Caco-2 (cell line): Measurements from ENCODE around the gene PLS3. TPM values are rescaled to one million over a fixed set of nuclear protein-coding genes. Genes with fewer than 3 reads are reported as not detected.
"Not testable (repeated sequence)": the region's sequence is repeated elsewhere in the genome, so short reads cannot be mapped to it uniquely, and the experiment has no call there.

ENCODE experiments used
- BruUV-seq: library from RNA; stranded (reverse); fragments of 400-500 nt; replicated peaks from 2 replicates; lab custom pipeline; 2021; lab: Mats Ljungman, UMichigan
- CTCF ChIA-PET: fragments of 300-600 bp; sonication (Branson Sonifier 250); formaldehyde crosslinking; loops from one replicate; lab custom pipeline; 2022; ENCODE audit warnings: antibody characterized with exemption; lab: Charles Lee
- POLR2A ChIA-PET: fragments of 300-600 bp; sonication (Branson Sonifier 250); formaldehyde crosslinking; loops from one replicate; lab custom pipeline; 2022; ENCODE audit warnings: antibody characterized with exemption; lab: Charles Lee
- DNase-seq, 2 experiments: peaks; one replicate each; pipeline versions ENCODE4 v3.0.0 to v3.0.0-alpha.2; 2020 to 2022
- H3K27me3 ChIP-seq: replicated peaks from 2 replicates; pipeline ENCODE4 v1.6.0; 2011; ENCODE audit warnings: low read length; ENCODE audit not compliant: control insufficient read depth, insufficient read depth
- H3K36me3 ChIP-seq: 2 replicates; pipeline ENCODE4 v1.5.1; 2011; ENCODE audit warnings: low read length; ENCODE audit not compliant: control insufficient read depth, insufficient read depth
- H3K4me1 ChIP-seq: fragments of 250-450 bp; sonication (Bioruptor Pico); 2 replicates; pipeline ENCODE4 v1.5.1; 2020; ENCODE audit warnings: mild to moderate bottlenecking
- H3K4me3 ChIP-seq: 2 replicates; pipeline ENCODE4 v1.5.1; 2011; ENCODE audit warnings: low read depth, mild to moderate bottlenecking, control low read depth, low read length
- H3K9me3 ChIP-seq: fragments of 250-450 bp; sonication (Bioruptor Pico); 2 replicates; pipeline ENCODE4 v1.5.1; 2020; ENCODE audit warnings: mild to moderate bottlenecking, moderate library complexity
- H3K27ac Mint-ChIP-seq: one replicate; pipeline ENCODE4 v1.8.0; 2022; ENCODE audit warnings: mixed read lengths; ENCODE audit not compliant: unreplicated experiment
- H3K27me3 Mint-ChIP-seq: one replicate; pipeline ENCODE4 v1.8.0; 2022; ENCODE audit warnings: mixed read lengths; ENCODE audit not compliant: insufficient read depth, unreplicated experiment
- H3K36me3 Mint-ChIP-seq: one replicate; pipeline ENCODE4 v1.8.0; 2022; ENCODE audit warnings: mild to moderate bottlenecking, mixed read lengths; ENCODE audit not compliant: insufficient read depth, unreplicated experiment
- H3K4me1 Mint-ChIP-seq: one replicate; pipeline ENCODE4 v1.8.0; 2022; ENCODE audit warnings: low read depth, mixed read lengths; ENCODE audit not compliant: unreplicated experiment
- H3K4me3 Mint-ChIP-seq: one replicate; pipeline ENCODE4 v1.8.0; 2022; ENCODE audit warnings: mild to moderate bottlenecking, moderate library complexity, mixed read lengths; ENCODE audit not compliant: unreplicated experiment
- H3K9me3 Mint-ChIP-seq: one replicate; pipeline ENCODE4 v1.8.0; 2022; ENCODE audit warnings: mixed read lengths; ENCODE audit not compliant: unreplicated experiment
- intact Hi-C: fragments of 100-400 bp; cut with micrococcal nuclease; formaldehyde crosslinking; loops from one replicate; pipeline ENCODE4 v1.10.0; 2022; ENCODE audit not compliant: unreplicated experiment
- total RNA-seq: library from RNA; stranded (reverse); gene quantifications from 2 replicates; pipeline ENCODE4 v1.2.3, GENCODE V29; 2022
- TF ChIP-seq, protein P1 (sequence below), 2 experiments: fragments of 200-600 bp in 1 of 2; IDR thresholded peaks; 1 replicate in 1 of 2; 2 replicates in 1 of 2; pipeline versions ENCODE4 v1.5.1 to v1.8.0; 2011 to 2022; ENCODE audit warnings: antibody characterized with exemption in 1 of 2, control low read depth in 1 of 2, inconsistent platforms in 1 of 2, low read depth in 1 of 2, low read length in 1 of 2, mild to moderate bottlenecking in 1 of 2, moderate library complexity in 1 of 2; ENCODE audit not compliant: insufficient read depth in 1 of 2, severe bottlenecking in 1 of 2, unreplicated experiment in 1 of 2

The PLS3 gene
- total RNA-seq, 1 experiment from 2014 or later: 213 TPM

DNA sequence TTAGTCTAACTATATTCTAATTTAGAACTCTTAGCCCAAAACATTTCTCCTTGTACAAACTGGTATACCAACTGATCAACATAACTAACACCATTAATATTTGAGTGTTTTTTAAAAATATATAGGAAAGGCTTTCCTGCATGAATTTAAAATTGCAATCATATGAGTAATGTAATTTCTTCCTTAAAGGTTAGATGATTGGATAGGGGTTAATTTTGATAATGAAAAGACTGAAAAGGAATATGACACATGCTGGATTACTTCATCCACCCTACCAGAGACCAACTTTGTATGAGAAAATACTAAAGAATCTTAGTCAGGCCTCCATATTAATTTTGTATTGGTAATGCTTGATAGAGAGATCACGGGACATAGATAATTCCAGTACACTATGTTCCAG is 25.1 kb upstream of the PLS3 start:
- Mint-ChIP-seq H3K9me3 (no peaks in the 10 kb centered on the region), H3K4me3 (no peak overlapping the region), H3K36me3 (no peaks in the 10 kb centered on the region), H3K27me3 (no peaks in the 10 kb centered on the region), H3K27ac (no peak overlapping the region), H3K4me1 (no peaks in the 10 kb centered on the region)
- intact Hi-C loops: no loop called here
- Histone ChIP-seq H3K36me3 (no peaks in the 10 kb centered on the region), H3K27me3 (no peaks in the 10 kb centered on the region), H3K4me1 (no peaks in the 10 kb centered on the region), H3K4me3 (no peak overlapping the region), H3K9me3 (no peaks in the 10 kb centered on the region)
- BruUV-seq: no TSS peak
- DNase-seq: no peak
- ChIA-PET POLR2A (no interaction called here), CTCF (no interaction called here)
- TF ChIP-seq, protein P1, sequence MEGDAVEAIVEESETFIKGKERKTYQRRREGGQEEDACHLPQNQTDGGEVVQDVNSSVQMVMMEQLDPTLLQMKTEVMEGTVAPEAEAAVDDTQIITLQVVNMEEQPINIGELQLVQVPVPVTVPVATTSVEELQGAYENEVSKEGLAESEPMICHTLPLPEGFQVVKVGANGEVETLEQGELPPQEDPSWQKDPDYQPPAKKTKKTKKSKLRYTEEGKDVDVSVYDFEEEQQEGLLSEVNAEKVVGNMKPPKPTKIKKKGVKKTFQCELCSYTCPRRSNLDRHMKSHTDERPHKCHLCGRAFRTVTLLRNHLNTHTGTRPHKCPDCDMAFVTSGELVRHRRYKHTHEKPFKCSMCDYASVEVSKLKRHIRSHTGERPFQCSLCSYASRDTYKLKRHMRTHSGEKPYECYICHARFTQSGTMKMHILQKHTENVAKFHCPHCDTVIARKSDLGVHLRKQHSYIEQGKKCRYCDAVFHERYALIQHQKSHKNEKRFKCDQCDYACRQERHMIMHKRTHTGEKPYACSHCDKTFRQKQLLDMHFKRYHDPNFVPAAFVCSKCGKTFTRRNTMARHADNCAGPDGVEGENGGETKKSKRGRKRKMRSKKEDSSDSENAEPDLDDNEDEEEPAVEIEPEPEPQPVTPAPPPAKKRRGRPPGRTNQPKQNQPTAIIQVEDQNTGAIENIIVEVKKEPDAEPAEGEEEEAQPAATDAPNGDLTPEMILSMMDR (IDR thresholded peaks at IDR 0.05; ENCODE audit: insufficient read depth in 1 of 2, low read depth in 1 of 2, low read length in 1 of 2, severe bottlenecking in 1 of 2, unreplicated experiment in 1 of 2): no peak

DNA sequence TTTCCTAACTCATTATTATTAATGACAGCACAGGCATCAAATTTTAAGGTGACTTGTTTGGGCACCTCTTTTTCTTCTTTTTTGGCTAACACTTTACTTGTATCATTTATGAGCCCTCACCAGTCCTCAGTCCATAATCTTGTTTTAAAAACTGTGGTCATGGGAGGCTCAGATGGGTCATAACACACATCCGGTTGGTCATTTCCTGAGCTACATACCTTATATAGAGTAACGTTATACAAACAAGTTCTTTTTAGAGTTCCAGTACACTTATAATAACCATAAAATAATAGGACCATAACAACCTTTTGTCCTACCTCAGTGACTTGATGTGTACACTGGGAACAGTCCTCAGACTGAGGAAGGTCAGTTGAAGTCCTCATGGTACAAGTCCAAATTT is 21.1 kb upstream of the PLS3 start:
- Mint-ChIP-seq H3K27me3 (no peaks in the 10 kb centered on the region), H3K4me1 (no peaks in the 10 kb centered on the region), H3K4me3 (no peak overlapping the region), H3K9me3 (no peaks in the 10 kb centered on the region), H3K36me3 (no peaks in the 10 kb centered on the region), H3K27ac (no peak overlapping the region)
- no peak for DNase-seq
- TF ChIP-seq, protein P1 (IDR thresholded peaks at IDR 0.05; ENCODE audit: insufficient read depth in 1 of 2, low read depth in 1 of 2, low read length in 1 of 2, severe bottlenecking in 1 of 2, unreplicated experiment in 1 of 2): no peak
- Histone ChIP-seq H3K4me1 (no peaks in the 10 kb centered on the region), H3K27me3 (no peaks in the 10 kb centered on the region), H3K9me3 (no peaks in the 10 kb centered on the region), H3K4me3 (no peak overlapping the region), H3K36me3 (no peaks in the 10 kb centered on the region)
- intact Hi-C loops: no loop called here
- CTCF ChIA-PET: no interaction called here
- BruUV-seq: no TSS peak
- POLR2A ChIA-PET: no interaction called here

DNA sequence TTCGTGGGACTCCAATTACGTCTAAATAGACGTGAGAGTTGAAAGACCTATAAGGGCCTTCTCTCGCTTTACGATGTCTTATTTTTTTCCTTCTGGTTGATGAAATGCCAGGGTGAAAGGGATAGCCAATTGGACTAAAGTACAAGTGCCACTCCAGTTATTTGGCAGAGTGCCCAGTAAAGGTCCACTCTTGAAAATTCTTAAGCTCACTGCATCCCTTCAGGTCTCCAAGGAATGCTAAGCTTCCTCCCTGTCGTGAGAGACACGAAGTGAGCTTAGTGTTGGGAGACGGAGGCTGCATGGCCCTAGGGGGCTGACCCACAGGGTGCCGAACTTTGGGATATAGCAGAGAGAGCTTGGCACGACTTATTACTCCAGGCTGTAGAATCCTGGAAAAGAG is 19.9 kb upstream of the PLS3 start:
- H3K4me1 Mint-ChIP-seq, H3K36me3 Mint-ChIP-seq, H3K4me1 ChIP-seq, CTCF ChIA-PET, H3K27ac Mint-ChIP-seq, DNase-seq, POLR2A ChIA-PET, H3K36me3 ChIP-seq, intact Hi-C loops, BruUV-seq, H3K4me3 ChIP-seq, H3K27me3 Mint-ChIP-seq, H3K4me3 Mint-ChIP-seq, H3K27me3 ChIP-seq, H3K9me3 Mint-ChIP-seq, H3K9me3 ChIP-seq: not testable (repeated sequence)

DNA sequence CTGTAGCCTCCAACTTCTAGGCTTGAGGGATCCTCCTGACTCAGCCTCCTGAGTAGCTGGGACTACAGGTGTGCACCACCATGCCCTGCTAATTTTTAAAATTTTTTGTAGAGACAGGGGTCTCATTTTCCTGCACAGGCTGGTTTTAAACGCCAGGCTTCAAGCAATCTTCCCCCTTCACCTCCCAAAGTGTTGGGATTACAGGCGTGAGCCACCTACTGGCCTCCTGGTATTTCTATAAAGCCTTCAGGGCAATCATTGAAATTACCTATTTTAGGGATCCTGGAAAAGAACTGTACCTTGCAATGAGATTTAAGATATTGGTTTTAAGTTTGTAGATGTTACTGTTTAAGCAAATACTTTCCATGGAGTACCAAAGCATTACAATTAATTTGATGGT is 13.5 kb upstream of the PLS3 start:
- H3K4me3 ChIP-seq: no peak overlapping the region
- no peak overlapping the region for H3K4me3 Mint-ChIP-seq
- POLR2A ChIA-PET: no interaction called here
- DNase-seq: peak in 1 of 2 experiments; percentile 7
- H3K36me3 ChIP-seq: no peaks in the 10 kb centered on the region
- intact Hi-C loops: no loop called here
- no peaks in the 10 kb centered on the region for H3K4me1 Mint-ChIP-seq
- no TSS peak for BruUV-seq
- H3K27me3 ChIP-seq: no peaks in the 10 kb centered on the region
- no peaks in the 10 kb centered on the region for H3K27me3 Mint-ChIP-seq
- no peaks in the 10 kb centered on the region for H3K9me3 Mint-ChIP-seq
- TF ChIP-seq, protein P1 (IDR thresholded peaks at IDR 0.05; ENCODE audit: insufficient read depth in 1 of 2, low read depth in 1 of 2, low read length in 1 of 2, severe bottlenecking in 1 of 2, unreplicated experiment in 1 of 2): peak in 1 of 2 experiments; percentile 15
- H3K9me3 ChIP-seq: no peaks in the 10 kb centered on the region
- H3K36me3 Mint-ChIP-seq: no peaks in the 10 kb centered on the region
- no peaks in the 10 kb centered on the region for H3K4me1 ChIP-seq
- H3K27ac Mint-ChIP-seq: no peak overlapping the region
- CTCF ChIA-PET: no interaction called here
